HG03159 (cell line): ENCODE measurements around the gene FOXN1.
A peak's percentile ranks its signal among the peaks of the same experiment; 100 is the strongest.

ENCODE experiments used
- ATAC-seq: cut with Tn5 transposase; IDR thresholded peaks from one replicate; pipeline ENCODE4 v1.9.1; 2021; ENCODE audit warnings: mild to moderate bottlenecking, moderate library complexity; ENCODE audit not compliant: unreplicated experiment

Gene FOXN1

GRCh38 chr17:28476076-28476865 lies 29.9 kb upstream of the FOXN1 start:
- ATAC-seq: no peak

GRCh38 chr17:28477928-28478327 lies 28.2 kb upstream of the FOXN1 start:
- no peak for ATAC-seq

GRCh38 chr17:28478712-28479615 lies 27.2 kb upstream of the FOXN1 start:
- ATAC-seq: no peak

- ATAC-seq: no peak
Observed at GRCh38 chr17:28480278-28480677, 25.9 kb upstream of the FOXN1 start.

GRCh38 chr17:28480799-28481571 lies 25.2 kb upstream of the FOXN1 start:
- ATAC-seq: no peak

GRCh38 chr17:28482551-28483199 lies 23.5 kb upstream of the FOXN1 start:
- no peak for ATAC-seq

GRCh38 chr17:28484296-28484695 lies 21.9 kb upstream of the FOXN1 start:
- ATAC-seq: peak; percentile 75

- no peak for ATAC-seq
Observed at GRCh38 chr17:28485049-28485448, 21.1 kb upstream of the FOXN1 start.

GRCh38 chr17:28487881-28488532 lies 18.1 kb upstream of the FOXN1 start:
- no peak for ATAC-seq

- ATAC-seq: no peak
Observed at GRCh38 chr17:28488533-28489276, 17.4 kb upstream of the FOXN1 start.

- no peak for ATAC-seq
Observed at GRCh38 chr17:28491286-28491685, 14.9 kb upstream of the FOXN1 start.

GRCh38 chr17:28491860-28492259 lies 14.3 kb upstream of the FOXN1 start:
- ATAC-seq: no peak

GRCh38 chr17:28492352-28493310 lies 13.5 kb upstream of the FOXN1 start:
- ATAC-seq: no peak

- no peak for ATAC-seq
Observed at GRCh38 chr17:28493460-28493859, 12.7 kb upstream of the FOXN1 start.

- no peak for ATAC-seq
Observed at GRCh38 chr17:28494445-28495188, 11.5 kb upstream of the FOXN1 start.

GRCh38 chr17:28495635-28496034 lies 10.5 kb upstream of the FOXN1 start:
- no peak for ATAC-seq

- no peak for ATAC-seq
Observed at GRCh38 chr17:28497931-28498330, 8.2 kb upstream of the FOXN1 start.
